Neural progenitor cell (in vitro differentiated cells): Measurements from ENCODE around the gene COQ9. TPM values are rescaled to one million over a fixed set of nuclear protein-coding genes. Genes with fewer than 3 reads are reported as not detected.

Source experiments
- DNase-seq: peaks from one replicate; pipeline ENCODE4 v3.0.0-alpha.2; 2016; ENCODE audit warnings: low spot score
- H2AFZ ChIP-seq: fragments of 200-600 bp; sonication (generic); replicated peaks from 2 replicates; pipeline ENCODE4 v1.6.1; 2016; ENCODE audit warnings: antibody characterized with exemption
- H3F3A ChIP-seq: fragments of 200-600 bp; sonication (generic); 2 replicates; pipeline ENCODE4 v1.6.1; 2016; ENCODE audit warnings: antibody characterized with exemption, low read depth
- H3K27ac ChIP-seq: fragments of 200-600 bp; sonication (generic); 2 replicates; pipeline ENCODE4 v1.5.1; 2016; ENCODE audit warnings: mild to moderate bottlenecking
- H3K27me3 ChIP-seq: fragments of 200-600 bp; sonication (generic); 2 replicates; pipeline ENCODE4 v1.6.1; 2016; ENCODE audit warnings: mild to moderate bottlenecking, moderate library complexity
- H3K36me3 ChIP-seq: fragments of 200-600 bp; sonication (generic); 2 replicates; pipeline ENCODE4 v1.5.1; 2016
- H3K4me1 ChIP-seq: fragments of 200-600 bp; sonication (generic); 2 replicates; pipeline ENCODE4 v1.6.1; 2016; ENCODE audit warnings: mixed run types
- H3K4me2 ChIP-seq: fragments of 200-600 bp; sonication (generic); 2 replicates; pipeline ENCODE4 v1.6.1; 2016
- H3K4me3 ChIP-seq: fragments of 200-600 bp; sonication (generic); 2 replicates; pipeline ENCODE4 v1.5.1; 2016
- H3K79me2 ChIP-seq: fragments of 200-600 bp; sonication (generic); 2 replicates; pipeline ENCODE4 v1.6.1; 2016; ENCODE audit warnings: low read depth
- H3K9ac ChIP-seq: fragments of 200-600 bp; sonication (generic); 2 replicates; pipeline ENCODE4 v1.6.1; 2016
- H3K9me3 ChIP-seq: fragments of 200-600 bp; sonication (generic); 2 replicates; pipeline ENCODE4 v1.5.1; 2016; ENCODE audit warnings: low read depth
- H4K20me1 ChIP-seq: fragments of 200-600 bp; sonication (generic); 2 replicates; pipeline ENCODE4 v1.6.1; 2016; ENCODE audit warnings: low read depth
- H3K27ac Mint-ChIP-seq: 3 replicates; pipeline ENCODE4 v1.8.0; 2021; ENCODE audit warnings: mixed read lengths
- H3K27me3 Mint-ChIP-seq: 2 replicates; pipeline ENCODE4 v1.8.0; 2022; ENCODE audit warnings: low read depth, mild to moderate bottlenecking, inconsistent platforms, moderate library complexity, mixed read lengths; ENCODE audit not compliant: insufficient read depth
- H3K36me3 Mint-ChIP-seq: 3 replicates; pipeline ENCODE4 v1.8.0; 2021; ENCODE audit warnings: mixed read lengths
- H3K4me1 Mint-ChIP-seq: 3 replicates; pipeline ENCODE4 v1.8.0; 2021; ENCODE audit warnings: mixed read lengths
- H3K4me3 Mint-ChIP-seq: 3 replicates; pipeline ENCODE4 v1.8.0; 2021; ENCODE audit warnings: mild to moderate bottlenecking, moderate library complexity, mixed read lengths
- H3K9me3 Mint-ChIP-seq: 3 replicates; pipeline ENCODE4 v1.8.0; 2020; ENCODE audit warnings: mixed read lengths
- EZH2 ChIP-seq: fragments of 200-600 bp; sonication (generic); IDR thresholded peaks from 2 replicates; pipeline ENCODE4 v1.6.1; 2017; ENCODE audit warnings: antibody characterized with exemption, mild to moderate bottlenecking, moderate library complexity
- EZH2phosphoT487 ChIP-seq: fragments of 200-600 bp; sonication (generic); IDR thresholded peaks from 2 replicates; pipeline ENCODE4 v1.6.1; 2017; ENCODE audit warnings: antibody characterized with exemption
- total RNA-seq: library from RNA; depleted of rRNA; stranded (reverse); fragments of >200 nt; gene quantifications from 2 replicates; pipeline ENCODE4 v1.2.3, GENCODE V29; 2015; ENCODE audit warnings: low replicate concordance
- TF ChIP-seq, protein P1 (sequence below): fragments of 200-600 bp; sonication (generic); IDR thresholded peaks from 2 replicates; pipeline ENCODE4 v1.5.1; 2017; ENCODE audit warnings: antibody characterized with exemption, mild to moderate bottlenecking

The COQ9 gene
- total RNA-seq, 1 donor from 2014 or later = 20.3 TPM

DNA sequence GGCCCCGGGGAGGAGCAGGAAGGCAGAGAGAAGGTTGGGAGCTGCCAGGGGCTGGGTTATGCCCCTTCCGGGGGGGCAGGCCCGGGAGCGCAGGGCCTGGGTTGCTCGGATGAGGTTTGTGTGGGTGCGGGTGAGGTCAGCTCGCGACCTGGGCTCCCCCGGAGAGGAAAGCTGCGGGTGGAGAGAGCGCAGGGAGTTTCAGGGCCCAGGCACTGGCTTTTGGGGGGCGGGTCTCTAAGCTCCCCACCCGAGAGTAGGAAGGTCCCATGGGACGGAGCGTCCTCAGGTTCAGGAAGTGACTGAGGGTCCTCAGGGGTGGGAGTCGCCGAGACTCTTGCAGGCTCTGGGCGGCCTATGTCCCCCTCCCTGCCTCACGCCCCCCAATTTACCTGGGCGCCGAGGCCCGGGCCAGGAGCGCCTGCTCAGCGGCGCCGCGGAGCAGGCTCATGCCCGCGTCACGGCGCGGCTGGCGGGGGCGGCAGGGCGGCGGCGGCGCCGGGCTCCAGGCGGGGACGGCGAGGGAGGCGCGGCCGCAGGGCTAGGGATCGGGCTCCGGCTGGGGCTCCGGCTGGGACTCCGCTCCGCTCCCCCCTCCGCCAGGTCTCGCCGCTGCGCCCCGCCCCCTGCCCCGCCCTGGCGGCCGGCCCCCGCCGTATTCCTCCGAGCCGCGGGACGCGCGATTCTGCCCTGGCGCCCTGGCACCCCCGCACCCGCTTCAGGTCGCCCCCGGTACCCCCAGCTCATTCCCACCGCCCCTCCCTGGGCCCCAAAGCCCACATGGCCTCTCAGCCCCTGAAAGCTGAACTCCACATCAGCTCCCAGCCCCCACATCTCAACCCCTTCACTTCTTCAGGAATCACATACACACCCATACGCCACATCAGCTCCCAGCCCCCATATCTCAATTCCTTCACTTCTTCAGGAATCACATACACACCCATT lies 38.9 kb downstream of the COQ9 start, which contains the start of gene DOK4:
Gene DOK4 (minus strand): TSS at position 578 of the 942 bp plus-strand sequence. CDS start 6,986 bp downstream, outside the sequence.
- peak; percentile 93 for DNase-seq
- Histone ChIP-seq H3K9me3 (no peaks in the 10 kb centered on the region), H4K20me1 (no peaks in the 10 kb centered on the region), H3K4me3 (peak within 1 kb of the TSS; percentile 74), H3K9ac (no peak within 1 kb of the TSS), H3K27ac (no peak within 1 kb of the TSS), H3K4me1 (no peaks in the 10 kb centered on the region), H2AFZ (peak within 1 kb of the TSS; percentile 92), H3K4me2 (peak within 1 kb of the TSS; percentile 88), H3K27me3 (peaks cover 15% of the 10 kb centered on the region), H3K36me3 (no peaks in the 10 kb centered on the region), H3F3A (no peaks in the 10 kb centered on the region), H3K79me2 (no peaks in the 10 kb centered on the region)
- TF ChIP-seq, protein P1, sequence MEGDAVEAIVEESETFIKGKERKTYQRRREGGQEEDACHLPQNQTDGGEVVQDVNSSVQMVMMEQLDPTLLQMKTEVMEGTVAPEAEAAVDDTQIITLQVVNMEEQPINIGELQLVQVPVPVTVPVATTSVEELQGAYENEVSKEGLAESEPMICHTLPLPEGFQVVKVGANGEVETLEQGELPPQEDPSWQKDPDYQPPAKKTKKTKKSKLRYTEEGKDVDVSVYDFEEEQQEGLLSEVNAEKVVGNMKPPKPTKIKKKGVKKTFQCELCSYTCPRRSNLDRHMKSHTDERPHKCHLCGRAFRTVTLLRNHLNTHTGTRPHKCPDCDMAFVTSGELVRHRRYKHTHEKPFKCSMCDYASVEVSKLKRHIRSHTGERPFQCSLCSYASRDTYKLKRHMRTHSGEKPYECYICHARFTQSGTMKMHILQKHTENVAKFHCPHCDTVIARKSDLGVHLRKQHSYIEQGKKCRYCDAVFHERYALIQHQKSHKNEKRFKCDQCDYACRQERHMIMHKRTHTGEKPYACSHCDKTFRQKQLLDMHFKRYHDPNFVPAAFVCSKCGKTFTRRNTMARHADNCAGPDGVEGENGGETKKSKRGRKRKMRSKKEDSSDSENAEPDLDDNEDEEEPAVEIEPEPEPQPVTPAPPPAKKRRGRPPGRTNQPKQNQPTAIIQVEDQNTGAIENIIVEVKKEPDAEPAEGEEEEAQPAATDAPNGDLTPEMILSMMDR = no peak
- TF ChIP-seq EZH2phosphoT487 (no peak), EZH2 (no peak)
- no peaks in the 10 kb centered on the region for H3K36me3 Mint-ChIP-seq
- H3K27ac Mint-ChIP-seq = peak within 1 kb of the TSS; percentile 94
- H3K27me3 Mint-ChIP-seq = peaks cover 14% of the 10 kb centered on the region
- peaks cover 21% of the 10 kb centered on the region for H3K4me1 Mint-ChIP-seq
- peak within 1 kb of the TSS; percentile 92 for H3K4me3 Mint-ChIP-seq
- H3K9me3 Mint-ChIP-seq = peaks cover 6% of the 10 kb centered on the region

DNA sequence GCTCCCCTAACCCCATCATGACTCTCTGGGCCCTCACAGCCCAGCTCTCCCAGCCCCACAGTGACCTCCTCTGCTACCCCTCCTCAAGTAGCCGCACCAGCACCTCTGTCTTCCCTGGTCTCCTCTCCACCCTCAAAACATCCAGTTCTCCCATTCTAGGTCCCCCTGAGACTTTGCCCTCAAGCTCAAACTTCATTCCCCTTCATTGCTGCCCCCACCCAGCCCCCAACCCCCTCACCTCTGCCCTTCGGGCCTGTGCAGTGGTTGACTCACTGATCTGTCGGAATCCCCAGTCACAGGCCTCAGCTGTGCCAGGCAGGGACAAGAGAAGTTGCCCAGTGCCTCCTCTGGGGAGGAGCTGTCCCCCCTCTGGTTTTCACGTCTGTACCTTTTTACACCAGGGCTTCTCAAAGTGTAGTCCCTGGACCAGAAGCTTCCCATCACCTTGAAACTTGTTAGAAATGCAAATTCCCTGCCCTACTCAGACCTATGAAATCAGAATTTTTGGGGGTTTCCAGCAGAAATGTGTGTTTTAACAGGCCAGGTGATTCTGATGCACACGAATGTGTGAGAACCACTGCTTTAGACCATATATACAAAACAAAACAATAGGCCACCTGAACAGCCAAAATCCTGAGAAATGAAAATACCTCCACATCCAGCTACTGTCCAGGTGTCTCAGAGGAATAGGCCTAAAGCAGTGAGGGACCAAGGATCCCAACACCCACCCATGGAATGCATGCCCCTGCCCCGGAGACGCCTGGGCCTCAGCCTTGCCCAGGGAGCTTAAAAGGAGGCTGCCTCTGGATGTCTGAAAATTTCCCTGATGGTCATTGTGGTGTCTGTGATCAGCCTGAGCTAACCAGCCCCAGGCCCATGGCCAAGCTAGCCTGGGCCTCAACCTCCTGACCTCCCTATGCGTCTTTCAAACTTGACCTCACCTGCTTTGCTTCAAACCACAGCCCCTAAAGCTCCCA lies 39.9 kb downstream of the COQ9 start:
- H3K9me3 Mint-ChIP-seq = peaks cover 6% of the 10 kb centered on the region
- Histone ChIP-seq H3K27ac (no peak overlapping the region), H2AFZ (peak overlapping the region; percentile 92), H3K36me3 (no peaks in the 10 kb centered on the region), H4K20me1 (no peaks in the 10 kb centered on the region), H3K4me3 (no peak overlapping the region), H3K9me3 (no peaks in the 10 kb centered on the region), H3K4me1 (no peaks in the 10 kb centered on the region), H3F3A (no peaks in the 10 kb centered on the region), H3K27me3 (peaks cover 15% of the 10 kb centered on the region), H3K9ac (no peak overlapping the region), H3K4me2 (peak overlapping the region; percentile 68), H3K79me2 (no peaks in the 10 kb centered on the region)
- H3K4me1 Mint-ChIP-seq = peaks cover 21% of the 10 kb centered on the region
- H3K36me3 Mint-ChIP-seq = no peaks in the 10 kb centered on the region
- H3K4me3 Mint-ChIP-seq = peak overlapping the region; percentile 85
- TF ChIP-seq EZH2 = no peak
- TF ChIP-seq EZH2phosphoT487 = no peak
- TF ChIP-seq, protein P1 = no peak
- H3K27ac Mint-ChIP-seq = peak overlapping the region; percentile 94
- peaks cover 14% of the 10 kb centered on the region for H3K27me3 Mint-ChIP-seq
- no peak for DNase-seq

DNA sequence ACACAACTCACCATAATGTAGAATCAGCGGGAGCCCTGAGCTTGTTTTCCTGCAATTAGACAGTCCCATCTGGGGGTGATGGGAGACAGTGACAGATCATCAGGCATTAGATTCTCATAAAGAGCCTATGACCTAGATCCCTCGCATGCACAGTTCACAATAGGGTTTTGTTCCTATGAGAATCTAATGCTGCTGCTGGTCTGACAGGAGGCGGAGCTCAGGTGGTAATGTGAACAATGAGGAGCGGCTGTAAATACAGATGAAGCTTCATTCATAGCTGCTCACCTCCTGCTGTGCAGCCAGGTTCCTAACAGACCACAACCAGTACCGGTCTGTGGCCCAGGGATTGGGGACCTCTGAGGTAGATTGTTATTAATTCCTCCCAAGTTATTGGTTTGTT lies 42.0 kb downstream of the COQ9 start:
- Mint-ChIP-seq H3K4me3 (no peak overlapping the region), H3K36me3 (no peaks in the 10 kb centered on the region), H3K27me3 (peaks cover 11% of the 10 kb centered on the region), H3K27ac (no peak overlapping the region), H3K4me1 (peaks cover 26% of the 10 kb centered on the region), H3K9me3 (peaks cover 6% of the 10 kb centered on the region)
- Histone ChIP-seq H3K4me1 (peaks cover 8% of the 10 kb centered on the region), H3K79me2 (no peaks in the 10 kb centered on the region), H3K9ac (no peak overlapping the region), H3K4me3 (no peak overlapping the region), H3K27ac (no peak overlapping the region), H3K27me3 (peaks cover 15% of the 10 kb centered on the region), H3K9me3 (no peaks in the 10 kb centered on the region), H4K20me1 (no peaks in the 10 kb centered on the region), H3F3A (no peaks in the 10 kb centered on the region), H3K4me2 (no peak overlapping the region), H3K36me3 (no peaks in the 10 kb centered on the region), H2AFZ (no peak overlapping the region)
- TF ChIP-seq, protein P1 = no peak
- no peak for TF ChIP-seq EZH2phosphoT487
- TF ChIP-seq EZH2 = no peak
- DNase-seq = no peak
